Measurements from ENCODE around the gene PCDHA4.
"Not testable (repeated sequence)": the region's sequence is repeated elsewhere in the genome, so short reads cannot be mapped to it uniquely, and the experiment has no call there.

The PCDHA4 gene

GRCh38 chr5:140802781-140803271 is 4.0 kb upstream of the PCDHA4 start:
- TF ChIP-seq CTCF (IDR thresholded peaks at IDR 0.05; ENCODE audit: low read depth, low read length), result no peak
- no peak for DNase-seq (ENCODE audit: extremely low read depth, low read depth)

GRCh38 chr5:140808241-140808888 is 1.5 kb downstream of the PCDHA4 start:
- not testable (repeated sequence) for DNase-seq (ENCODE audit: extremely low read depth, low read depth)

GRCh38 chr5:140808889-140809291 is 2.0 kb downstream of the PCDHA4 start:
- TF ChIP-seq CTCF (IDR thresholded peaks at IDR 0.05; ENCODE audit: low read depth, low read length), result no peak

GRCh38 chr5:140821375-140822280 is 14.8 kb downstream of the PCDHA4 start, which contains the start of gene PCDHA5:
TSS of gene PCDHA5 (plus strand) at chr5:140821613.
- no peak for DNase-seq (ENCODE audit: extremely low read depth, low read depth)
- TF ChIP-seq CTCF (IDR thresholded peaks at IDR 0.05; ENCODE audit: low read depth, low read length), result peak; percentile 22

More at GRCh38 chr5:140808889-140809291, 2.0 kb downstream of the PCDHA4 start:
- DNase-seq (ENCODE audit: extremely low read depth, low read depth), result no peak

GRCh38 chr5:140822281-140822629 is 15.4 kb downstream of the PCDHA4 start:
- TF ChIP-seq CTCF (IDR thresholded peaks at IDR 0.05; ENCODE audit: low read depth, low read length), result no peak
- DNase-seq (ENCODE audit: extremely low read depth, low read depth), result no peak

- not testable (repeated sequence) for DNase-seq (ENCODE audit: extremely low read depth, low read depth)
Measured at GRCh38 chr5:140822969-140823368, 16.1 kb downstream of the PCDHA4 start.

- DNase-seq (ENCODE audit: extremely low read depth, low read depth), result no peak
- TF ChIP-seq CTCF (IDR thresholded peaks at IDR 0.05; ENCODE audit: low read depth, low read length), result no peak
Measured at GRCh38 chr5:140823475-140823874, 16.6 kb downstream of the PCDHA4 start.

GRCh38 chr5:140827704-140828361 is 21.0 kb downstream of the PCDHA4 start, which contains the start of gene PCDHA6:
TSS of gene PCDHA6 (plus strand) at chr5:140827960. CDS start at chr5:140828092, 132 bp downstream.
- no peak for TF ChIP-seq CTCF (IDR thresholded peaks at IDR 0.05; ENCODE audit: low read depth, low read length)
- DNase-seq (ENCODE audit: extremely low read depth, low read depth), result no peak

Measured in AG09319 (cell line).